OCI-LY3 (cell line): Measurements from ENCODE around the gene LYPD6B.

Experiments used
- H2AFZ ChIP-seq: fragments of 200-600, 300-600 bp; shearing (Covaris generic); 2 replicates; pipeline ENCODE4 v1.6.0; 2014; ENCODE audit warnings: antibody characterized with exemption, low read depth, low read length
- H3K27ac ChIP-seq: fragments of 200-600, 300-600 bp; sonication (generic); 2 replicates; pipeline ENCODE4 v1.5.1; 2014; ENCODE audit warnings: mild to moderate bottlenecking, low read length, moderate library complexity, mixed read lengths
- H3K27me3 ChIP-seq: fragments of 200-600, 300-600 bp; sonication (generic); 2 replicates; pipeline ENCODE4 v1.6.1; 2014; ENCODE audit warnings: low read depth, low read length, mixed read lengths
- H3K36me3 ChIP-seq: fragments of 200-600, 300-600 bp; sonication (generic); replicated peaks from 2 replicates; pipeline ENCODE3; 2014; ENCODE audit warnings: low read depth, low read length, mixed read lengths
- H3K4me1 ChIP-seq: fragments of 300-600, 200-600 bp; sonication (generic); 2 replicates; pipeline ENCODE4 v1.6.1; 2014; ENCODE audit warnings: low read length, mixed read lengths
- H3K4me2 ChIP-seq: fragments of 200-600, 300-600 bp; sonication (generic); 2 replicates; pipeline ENCODE4 v1.6.1; 2014; ENCODE audit warnings: low read length, mixed read lengths
- H3K4me3 ChIP-seq: fragments of 300-600, 200-600 bp; sonication (generic); 2 replicates; pipeline ENCODE4 v1.5.1; 2014; ENCODE audit warnings: antibody characterized with exemption, mild to moderate bottlenecking, low read length, moderate library complexity
- H3K79me2 ChIP-seq: fragments of 300-600, 200-600 bp; shearing (Covaris generic); 2 replicates; pipeline ENCODE4 v1.6.1; 2014; ENCODE audit warnings: mild to moderate bottlenecking, low read length, mixed read lengths
- H3K9ac ChIP-seq: fragments of 300-600, 200-600 bp; shearing (Covaris generic); 2 replicates; pipeline ENCODE4 v1.6.0; 2014; ENCODE audit warnings: mild to moderate bottlenecking, low read length, moderate library complexity
- H3K9me3 ChIP-seq: fragments of 200-600, 300-600 bp; shearing (Covaris generic); 2 replicates; pipeline ENCODE4 v1.6.1; 2014; ENCODE audit warnings: low read length, mixed read lengths; ENCODE audit not compliant: insufficient read depth
- H4K20me1 ChIP-seq: fragments of 200-600, 300-600 bp; sonication (generic); 2 replicates; pipeline ENCODE4 v1.6.1; 2016; ENCODE audit warnings: low read length, mixed read lengths; ENCODE audit not compliant: insufficient read depth
- EZH2phosphoT487 ChIP-seq: fragments of 200-600 bp; shearing (Covaris generic); IDR thresholded peaks from 2 replicates; pipeline ENCODE4 v1.6.1; 2018; ENCODE audit warnings: antibody characterized with exemption, mixed run types, low read depth
- TF ChIP-seq, protein P1 (sequence below): fragments of 200-600, 300-600 bp; sonication (generic); IDR thresholded peaks from 2 replicates; pipeline ENCODE4 v1.5.1; 2014; ENCODE audit warnings: antibody characterized with exemption, low read length, low read depth

LYPD6B gene

DNA sequence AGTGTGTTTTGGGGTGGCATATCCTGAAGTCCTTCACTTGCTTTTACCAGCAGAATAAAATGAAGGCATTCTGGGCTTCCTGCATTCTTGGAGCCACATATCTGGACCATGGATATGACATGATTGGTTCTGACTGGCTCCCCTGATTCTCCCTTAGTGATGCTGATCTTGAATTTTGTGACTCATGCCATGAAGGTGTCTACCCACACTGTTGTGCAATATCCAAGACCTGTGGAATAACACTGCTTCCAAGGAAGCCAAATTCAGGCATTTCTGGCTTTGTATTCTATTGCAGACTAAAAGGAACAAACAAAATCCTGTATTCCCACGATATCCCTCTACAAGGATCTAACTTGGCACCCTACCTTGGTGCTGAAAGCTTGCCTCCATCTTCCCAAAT lies 125.8 kb downstream of the LYPD6B start:
- Histone ChIP-seq H3K4me2 (no peak overlapping the region), H3K27ac (no peak overlapping the region)

DNA sequence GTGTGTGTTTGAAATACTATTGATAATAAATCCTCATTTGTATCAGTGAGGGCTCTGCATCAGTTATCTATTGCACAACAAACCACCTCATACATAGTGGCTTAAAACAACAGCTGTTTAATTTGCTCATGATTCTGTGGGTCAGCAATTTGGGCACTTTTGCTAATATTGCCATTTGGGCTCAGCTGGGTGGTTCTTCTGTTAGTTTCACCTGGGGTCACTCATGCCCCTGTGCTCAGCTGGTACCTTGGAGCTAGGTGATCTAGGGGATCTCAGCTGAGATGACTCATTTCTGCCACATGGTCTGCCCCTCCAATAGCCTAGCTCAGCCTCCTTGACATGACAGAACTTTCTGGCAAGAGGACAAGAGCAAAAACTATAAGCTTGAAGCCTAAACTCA lies 126.3 kb downstream of the LYPD6B start:
- Histone ChIP-seq H3K79me2 (no peaks in the 10 kb centered on the region), H4K20me1 (0 out of 2 replicates have a peak, but pooled peaks cover 4% of the 10 kb centered on the region), H3K4me2 (no peak overlapping the region), H3K4me3 (no peak overlapping the region), H3K27ac (no peak overlapping the region), H3K9ac (no peak overlapping the region), H3K4me1 (peaks cover 12% of the 10 kb centered on the region), H3K27me3 (peaks cover 80% of the 10 kb centered on the region), H2AFZ (no peak overlapping the region), H3K36me3 (no peaks in the 10 kb centered on the region), H3K9me3 (no peaks in the 10 kb centered on the region)
- no peak for TF ChIP-seq EZH2phosphoT487
- TF ChIP-seq, protein P1, sequence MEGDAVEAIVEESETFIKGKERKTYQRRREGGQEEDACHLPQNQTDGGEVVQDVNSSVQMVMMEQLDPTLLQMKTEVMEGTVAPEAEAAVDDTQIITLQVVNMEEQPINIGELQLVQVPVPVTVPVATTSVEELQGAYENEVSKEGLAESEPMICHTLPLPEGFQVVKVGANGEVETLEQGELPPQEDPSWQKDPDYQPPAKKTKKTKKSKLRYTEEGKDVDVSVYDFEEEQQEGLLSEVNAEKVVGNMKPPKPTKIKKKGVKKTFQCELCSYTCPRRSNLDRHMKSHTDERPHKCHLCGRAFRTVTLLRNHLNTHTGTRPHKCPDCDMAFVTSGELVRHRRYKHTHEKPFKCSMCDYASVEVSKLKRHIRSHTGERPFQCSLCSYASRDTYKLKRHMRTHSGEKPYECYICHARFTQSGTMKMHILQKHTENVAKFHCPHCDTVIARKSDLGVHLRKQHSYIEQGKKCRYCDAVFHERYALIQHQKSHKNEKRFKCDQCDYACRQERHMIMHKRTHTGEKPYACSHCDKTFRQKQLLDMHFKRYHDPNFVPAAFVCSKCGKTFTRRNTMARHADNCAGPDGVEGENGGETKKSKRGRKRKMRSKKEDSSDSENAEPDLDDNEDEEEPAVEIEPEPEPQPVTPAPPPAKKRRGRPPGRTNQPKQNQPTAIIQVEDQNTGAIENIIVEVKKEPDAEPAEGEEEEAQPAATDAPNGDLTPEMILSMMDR, result no peak

More for the DNA sequence above, 125.8 kb downstream of the LYPD6B start:
- H3K4me3 ChIP-seq, result no peak overlapping the region
- no peaks in the 10 kb centered on the region for H3K36me3 ChIP-seq
- H3K27me3 ChIP-seq, result peaks cover 85% of the 10 kb centered on the region
- H3K4me1 ChIP-seq, result peaks cover 12% of the 10 kb centered on the region
- 0 out of 2 replicates have a peak, but pooled peaks cover 4% of the 10 kb centered on the region for H4K20me1 ChIP-seq
- H3K9ac ChIP-seq, result no peak overlapping the region
- no peak for TF ChIP-seq EZH2phosphoT487
- TF ChIP-seq, protein P1, result no peak
- no peaks in the 10 kb centered on the region for H3K9me3 ChIP-seq
- no peak overlapping the region for H2AFZ ChIP-seq
- no peaks in the 10 kb centered on the region for H3K79me2 ChIP-seq

DNA sequence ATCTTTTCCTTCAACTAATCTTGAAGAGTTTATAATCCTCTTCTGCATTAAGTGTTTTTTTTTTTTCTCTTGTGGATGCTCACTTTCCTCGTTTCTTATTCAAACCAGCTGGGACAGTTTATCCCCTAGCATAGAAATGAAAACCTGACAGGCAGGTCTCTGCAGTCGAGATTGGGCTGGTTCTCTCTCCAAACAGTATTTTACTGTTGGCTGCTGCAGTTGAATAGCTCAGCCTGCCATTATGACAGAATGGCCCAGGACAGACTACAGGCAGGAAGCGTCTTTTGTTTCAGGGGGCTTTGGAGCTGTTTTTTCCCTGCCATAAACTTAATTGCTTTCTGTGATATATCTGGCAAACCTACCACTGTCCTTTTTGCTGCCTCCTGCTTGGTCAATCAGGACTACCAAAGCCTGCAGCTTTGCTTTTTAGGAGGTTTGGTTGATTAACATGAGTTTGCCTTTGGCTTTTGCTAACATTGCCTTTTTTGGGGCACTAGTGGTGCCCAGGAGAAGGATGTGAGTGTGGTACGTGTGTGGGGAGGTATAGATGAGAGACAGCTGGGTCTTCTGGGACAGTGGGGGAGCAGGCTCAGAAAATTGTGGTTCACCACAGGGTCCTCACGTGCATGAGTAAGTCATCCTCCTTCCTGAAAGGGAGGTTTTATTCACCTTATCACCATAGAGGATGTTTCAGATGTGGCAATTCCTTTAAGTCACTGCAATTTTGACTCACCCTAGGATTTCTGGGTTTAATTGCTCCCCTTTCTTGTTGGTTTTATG lies 128.7 kb downstream of the LYPD6B start:
- no peaks in the 10 kb centered on the region for H3K9me3 ChIP-seq
- no peaks in the 10 kb centered on the region for H3K79me2 ChIP-seq
- H3K27ac ChIP-seq, result no peak overlapping the region
- H3K4me1 ChIP-seq, result no peaks in the 10 kb centered on the region
- H3K4me3 ChIP-seq, result no peak overlapping the region
- no peak overlapping the region for H2AFZ ChIP-seq
- no peak overlapping the region for H3K4me2 ChIP-seq
- H3K9ac ChIP-seq, result no peak overlapping the region
- peaks cover 59% of the 10 kb centered on the region for H3K27me3 ChIP-seq
- TF ChIP-seq, protein P1, result no peak
- no peak for TF ChIP-seq EZH2phosphoT487
- no peaks in the 10 kb centered on the region for H3K36me3 ChIP-seq
- H4K20me1 ChIP-seq, result no peaks in the 10 kb centered on the region

DNA sequence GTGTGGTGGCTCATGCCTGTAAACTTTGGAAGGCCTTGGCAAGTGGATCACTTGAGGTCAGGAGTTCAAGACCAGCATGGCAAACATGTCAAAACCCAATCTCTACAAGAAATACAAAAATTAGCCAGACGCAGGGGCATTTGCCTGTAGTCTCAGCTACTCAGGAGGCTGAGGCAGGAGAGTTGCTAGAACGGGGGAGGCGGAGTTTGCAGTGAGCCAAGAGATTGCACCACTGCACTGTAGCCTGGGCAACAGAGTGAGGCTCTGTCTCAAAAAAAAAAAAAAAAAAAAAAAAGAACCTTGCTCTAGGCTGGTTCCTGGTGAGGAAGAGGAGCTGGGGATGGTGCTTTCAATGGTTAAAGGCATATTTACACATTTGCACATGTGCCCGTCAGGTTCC lies 129.4 kb downstream of the LYPD6B start:
- Histone ChIP-seq H3K27ac (no peak overlapping the region), H3K4me3 (no peak overlapping the region), H3K9me3 (no peaks in the 10 kb centered on the region), H3K79me2 (no peaks in the 10 kb centered on the region), H4K20me1 (no peaks in the 10 kb centered on the region), H3K4me1 (no peaks in the 10 kb centered on the region), H3K27me3 (peaks cover 51% of the 10 kb centered on the region), H3K9ac (no peak overlapping the region), H2AFZ (no peak overlapping the region), H3K4me2 (no peak overlapping the region), H3K36me3 (no peaks in the 10 kb centered on the region)
- TF ChIP-seq, protein P1, result no peak
- no peak for TF ChIP-seq EZH2phosphoT487
